AG09309 (cell line): ENCODE data around the gene MIOS.

Experiments used
- DNase-seq: peaks from one replicate; pipeline ENCODE4 v3.0.0-alpha.2; 2010; ENCODE audit warnings: low read depth
- H3K4me3 ChIP-seq: 2 replicates; pipeline ENCODE4 v1.5.1; 2011; ENCODE audit warnings: mild to moderate bottlenecking, low read depth, low read length, moderate library complexity; ENCODE audit not compliant: control insufficient read depth
- TF ChIP-seq, protein P1 (sequence below): IDR thresholded peaks from 2 replicates; pipeline ENCODE4 v1.5.1; 2011; ENCODE audit warnings: mild to moderate bottlenecking, low read depth, low read length, inconsistent platforms; ENCODE audit not compliant: insufficient read depth, control insufficient read depth; ENCODE audit errors: missing control alignments

The MIOS gene

DNA sequence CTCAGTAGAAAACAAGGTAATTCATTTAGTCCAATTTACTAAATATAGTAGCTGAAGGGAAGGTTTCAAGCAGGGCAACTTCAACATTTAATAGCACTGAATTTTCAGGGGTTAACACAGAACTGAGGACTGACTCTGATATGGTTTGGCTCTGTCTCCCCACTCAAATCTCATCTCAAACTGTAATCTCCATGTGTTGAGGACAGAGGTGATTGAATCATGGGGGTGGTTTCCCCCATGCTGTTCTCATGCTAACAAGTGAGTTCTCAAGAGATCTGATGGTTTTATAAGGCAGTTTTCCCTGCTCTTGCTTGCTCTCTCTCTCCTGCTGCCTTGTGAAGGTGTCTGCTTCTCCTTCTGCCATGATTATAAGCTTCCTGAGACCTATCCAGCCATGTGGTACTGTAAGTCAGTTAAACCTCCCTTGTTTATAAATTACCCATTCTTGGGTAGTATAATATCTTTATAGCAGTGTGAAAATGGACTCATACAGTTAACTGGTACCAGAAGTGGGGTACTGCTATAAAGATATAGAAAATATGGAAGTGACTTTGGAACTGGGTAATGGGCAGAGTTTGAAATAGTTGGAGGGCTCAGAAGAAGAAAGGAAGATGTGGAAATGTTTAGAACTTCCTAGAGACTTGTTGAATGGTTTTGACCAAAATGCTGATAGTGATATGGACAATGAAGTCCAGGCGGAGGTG is 64.1 kb downstream of the MIOS start:
- TF ChIP-seq, protein P1, sequence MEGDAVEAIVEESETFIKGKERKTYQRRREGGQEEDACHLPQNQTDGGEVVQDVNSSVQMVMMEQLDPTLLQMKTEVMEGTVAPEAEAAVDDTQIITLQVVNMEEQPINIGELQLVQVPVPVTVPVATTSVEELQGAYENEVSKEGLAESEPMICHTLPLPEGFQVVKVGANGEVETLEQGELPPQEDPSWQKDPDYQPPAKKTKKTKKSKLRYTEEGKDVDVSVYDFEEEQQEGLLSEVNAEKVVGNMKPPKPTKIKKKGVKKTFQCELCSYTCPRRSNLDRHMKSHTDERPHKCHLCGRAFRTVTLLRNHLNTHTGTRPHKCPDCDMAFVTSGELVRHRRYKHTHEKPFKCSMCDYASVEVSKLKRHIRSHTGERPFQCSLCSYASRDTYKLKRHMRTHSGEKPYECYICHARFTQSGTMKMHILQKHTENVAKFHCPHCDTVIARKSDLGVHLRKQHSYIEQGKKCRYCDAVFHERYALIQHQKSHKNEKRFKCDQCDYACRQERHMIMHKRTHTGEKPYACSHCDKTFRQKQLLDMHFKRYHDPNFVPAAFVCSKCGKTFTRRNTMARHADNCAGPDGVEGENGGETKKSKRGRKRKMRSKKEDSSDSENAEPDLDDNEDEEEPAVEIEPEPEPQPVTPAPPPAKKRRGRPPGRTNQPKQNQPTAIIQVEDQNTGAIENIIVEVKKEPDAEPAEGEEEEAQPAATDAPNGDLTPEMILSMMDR = no peak
- no peak for DNase-seq
- H3K4me3 ChIP-seq = no peak overlapping the region

DNA sequence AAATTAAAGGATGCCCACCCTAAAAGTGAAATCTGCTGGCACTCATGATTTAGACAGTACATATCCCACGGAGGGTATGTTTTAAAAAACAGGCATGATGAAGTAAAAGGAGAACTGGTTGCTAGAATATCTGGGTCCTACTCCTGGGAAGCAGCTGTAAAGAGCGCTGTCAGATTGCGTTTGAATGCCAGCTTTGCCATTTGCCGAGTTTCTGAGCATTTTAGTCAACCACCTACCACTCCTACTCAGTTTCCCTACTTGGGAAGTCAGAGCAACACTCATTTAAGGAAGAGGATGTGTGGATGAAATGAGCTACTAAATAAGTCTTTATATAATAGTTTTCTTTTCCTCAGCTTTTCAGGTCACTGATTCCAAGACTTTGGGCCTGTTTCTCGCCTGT is 72.7 kb downstream of the MIOS start:
- no peak for DNase-seq
- TF ChIP-seq, protein P1 = no peak
- H3K4me3 ChIP-seq = peak overlapping the region; percentile 85

DNA sequence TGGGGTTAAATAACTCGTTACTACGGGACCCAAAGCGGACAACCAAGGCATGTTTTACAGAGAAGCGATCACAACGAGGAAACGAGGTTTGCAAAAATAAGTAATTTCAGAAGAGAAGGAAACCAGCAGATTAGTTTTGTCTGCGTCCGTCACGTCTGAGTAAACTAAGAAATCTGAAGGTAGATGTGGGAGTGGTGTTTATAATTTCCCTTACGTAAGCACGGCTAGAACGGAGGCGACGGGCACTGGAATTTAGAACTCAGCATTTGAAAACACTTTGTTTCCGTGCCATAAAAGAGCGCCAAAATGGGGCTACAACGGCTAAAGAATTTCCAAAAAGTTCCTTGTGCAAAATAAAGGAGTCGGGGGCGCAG is 73.2 kb downstream of the MIOS start:
- peak overlapping the region; percentile 85 for H3K4me3 ChIP-seq
- DNase-seq = no peak
- TF ChIP-seq, protein P1 = no peak

DNA sequence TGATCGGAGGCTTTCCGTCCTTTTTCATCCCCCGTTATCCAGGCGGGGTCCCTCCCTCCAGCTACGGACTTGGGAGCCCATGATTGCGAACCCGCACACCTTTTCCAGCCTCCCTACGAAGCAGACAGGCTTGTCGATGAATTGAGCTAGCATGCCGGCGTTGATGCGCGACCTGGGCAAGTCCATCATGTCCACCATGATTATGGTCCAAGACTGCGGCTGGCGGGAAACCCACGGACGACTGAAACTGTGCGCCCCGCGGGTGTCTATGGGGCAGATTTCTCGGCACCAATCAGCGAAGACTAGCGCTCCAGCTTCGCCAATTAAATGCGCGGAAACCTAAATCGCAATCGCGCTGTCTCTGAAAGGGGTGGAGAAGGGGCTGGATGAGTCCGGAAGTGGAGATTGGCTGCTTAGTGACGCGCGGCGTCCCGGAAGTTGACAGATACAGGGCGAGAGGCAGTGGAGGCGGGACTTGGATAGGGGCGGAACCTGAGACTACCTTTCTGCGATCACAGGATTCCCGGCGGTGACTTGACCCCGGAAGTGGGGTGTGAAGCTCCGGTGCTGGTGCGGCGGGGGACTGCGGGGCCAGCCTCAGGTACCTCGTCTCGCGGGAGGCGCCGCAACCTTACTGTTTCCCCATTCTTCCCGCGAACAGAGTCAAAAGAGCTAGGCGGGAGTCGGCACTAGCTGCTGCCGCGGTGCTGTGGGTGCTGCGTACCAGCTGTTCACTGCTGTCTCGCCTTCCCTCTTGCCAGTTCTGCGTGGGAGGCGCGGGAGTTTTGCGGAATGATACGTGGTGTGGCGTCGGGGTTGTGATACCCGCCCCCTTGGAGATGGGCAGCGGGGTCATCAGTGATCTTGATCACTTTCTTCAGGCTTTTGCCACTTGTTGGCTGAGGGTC is 73.8 kb downstream of the MIOS start, which contains the start of gene UMAD1:
Gene UMAD1, plus strand, starts transcription at position 532 of the 908 bp plus-strand sequence. CDS start 32,620 bp downstream, outside the sequence.
- TF ChIP-seq, protein P1 = no peak
- DNase-seq = peak; percentile 92
- peak within 1 kb of the TSS; percentile 85 for H3K4me3 ChIP-seq

DNA sequence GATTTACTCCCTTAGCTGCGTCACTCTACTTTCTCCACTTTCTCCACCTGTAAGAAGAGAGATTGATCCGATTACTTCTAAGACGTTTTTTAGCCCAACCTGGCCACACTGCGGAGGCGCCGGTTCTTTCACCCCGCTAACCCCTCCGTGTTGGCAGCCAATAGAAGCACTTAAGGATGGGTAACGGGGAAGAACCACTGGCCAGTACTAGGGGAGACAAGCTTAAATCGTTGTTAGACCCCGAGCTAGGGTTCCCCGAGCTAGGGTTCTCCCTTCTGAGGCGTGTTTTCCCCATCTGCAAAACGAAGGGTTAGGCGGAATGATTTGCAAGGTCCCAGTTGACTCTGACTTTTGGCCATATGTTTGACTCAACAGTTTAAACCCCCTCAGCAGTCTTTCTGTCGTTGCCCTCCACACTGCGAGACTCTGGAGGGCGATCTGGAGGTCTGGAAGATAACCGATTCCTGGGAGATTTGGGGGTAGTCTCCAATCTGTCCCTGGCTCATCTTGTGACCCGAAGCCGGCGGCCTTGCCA is 74.5 kb downstream of the MIOS start:
- DNase-seq = no peak
- TF ChIP-seq, protein P1 = no peak

DNA sequence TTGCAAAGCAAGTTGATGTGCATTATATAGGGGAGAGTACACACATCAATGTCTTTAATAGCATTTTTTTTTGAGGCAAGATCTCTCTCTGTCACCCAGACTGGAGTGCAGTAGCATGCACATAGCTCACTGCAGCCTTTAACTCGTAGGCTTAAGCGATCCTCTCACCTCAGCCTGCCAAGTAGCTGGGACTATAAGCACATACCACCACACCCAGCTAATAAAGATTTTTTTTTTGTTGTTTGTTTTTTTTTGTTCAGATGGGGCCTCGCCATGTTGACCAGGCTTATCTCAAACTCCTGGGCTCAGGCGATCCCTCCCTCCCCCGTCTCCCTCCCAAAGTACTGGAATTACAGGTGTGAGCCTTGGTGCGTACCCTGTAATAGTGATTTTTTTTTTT is 75.4 kb downstream of the MIOS start:
- no peak overlapping the region for H3K4me3 ChIP-seq
- no peak for DNase-seq

More for the DNA sequence above, 74.5 kb downstream of the MIOS start:
- H3K4me3 ChIP-seq = peak overlapping the region; percentile 85

More for the DNA sequence above, 75.4 kb downstream of the MIOS start:
- TF ChIP-seq, protein P1 = no peak
